A673 (cell line): ENCODE results near the gene KCNMB3. TPM values are rescaled to one million over a fixed set of nuclear protein-coding genes. Genes with fewer than 3 reads are reported as not detected.
A peak's percentile ranks its signal among the peaks of the same experiment; 100 is the strongest.
"Not testable (repeated sequence)": the region's sequence is repeated elsewhere in the genome, so short reads cannot be mapped to it uniquely, and the experiment has no call there.

ENCODE experiments used
- BruUV-seq: library from RNA; stranded (reverse); fragments of 400-500 nt; replicated peaks from 2 replicates; lab custom pipeline; 2021; lab: Mats Ljungman, UMichigan
- CTCF ChIA-PET: fragments of 300-600 bp; sonication (Branson Sonifier 250); formaldehyde crosslinking; loops from one replicate; lab custom pipeline; 2022; ENCODE audit warnings: antibody characterized with exemption; lab: Charles Lee
- POLR2A ChIA-PET: fragments of 300-600 bp; sonication (Branson Sonifier 250); formaldehyde crosslinking; loops from one replicate; lab custom pipeline; 2022; ENCODE audit warnings: antibody characterized with exemption; ENCODE audit not compliant: low non-redundant PET; lab: Charles Lee
- DNase-seq: peaks from one replicate; pipeline ENCODE4 v3.0.0-alpha.2; 2015; ENCODE audit warnings: low spot score
- H3K27ac ChIP-seq: fragments of 200-600 bp; sonication (generic); 2 replicates; pipeline ENCODE4 v1.5.1; 2016; ENCODE audit warnings: mixed run types, low read depth, mild to moderate bottlenecking, mixed read lengths, antibody characterized with exemption, low read length; ENCODE audit not compliant: poor library complexity, severe bottlenecking
- H3K27me3 ChIP-seq: fragments of 200-600 bp; sonication (generic); replicated peaks from 2 replicates; pipeline ENCODE4 v1.6.1; 2017; ENCODE audit warnings: mixed run types, low read depth, mild to moderate bottlenecking, mixed read lengths, antibody characterized with exemption, low read length; ENCODE audit not compliant: insufficient read depth, poor library complexity
- H3K36me3 ChIP-seq: fragments of 200-600 bp; sonication (generic); 2 replicates; pipeline ENCODE4 v1.6.1; 2016; ENCODE audit warnings: mixed run types, mild to moderate bottlenecking, mixed read lengths, antibody characterized with exemption, low read length; ENCODE audit not compliant: insufficient read depth, poor library complexity, severe bottlenecking
- H3K4me1 ChIP-seq: fragments of 200-600 bp; sonication (generic); 2 replicates; pipeline ENCODE4 v1.6.1; 2017; ENCODE audit warnings: mixed run types, mild to moderate bottlenecking, mixed read lengths, antibody characterized with exemption, low read length; ENCODE audit not compliant: insufficient read depth, poor library complexity, severe bottlenecking
- H3K4me3 ChIP-seq: fragments of 200-600 bp; sonication (generic); 2 replicates; pipeline ENCODE4 v1.5.1; 2016; ENCODE audit warnings: low read depth, mixed run types, mild to moderate bottlenecking, mixed read lengths, low read length; ENCODE audit not compliant: poor library complexity, severe bottlenecking
- H3K9me3 ChIP-seq: fragments of 200-600 bp; sonication (generic); 2 replicates; pipeline ENCODE4 v1.6.1; 2016; ENCODE audit warnings: mixed run types, low read depth, mild to moderate bottlenecking, mixed read lengths, antibody characterized with exemption, low read length; ENCODE audit not compliant: poor library complexity, severe bottlenecking
- CTCF ChIP-seq: fragments of 300-800, 200-600 bp; sonication (generic); conservative IDR thresholded peaks from 2 replicates; pipeline ENCODE4 v1.5.1; 2017; ENCODE audit warnings: low read depth, mild to moderate bottlenecking, antibody characterized with exemption, low read length, moderate library complexity, mixed read lengths
- EZH2 ChIP-seq: fragments of 200-600 bp; sonication (generic); IDR thresholded peaks from 2 replicates; pipeline ENCODE4 v1.6.1; 2017; ENCODE audit warnings: borderline replicate concordance, low read depth, mild to moderate bottlenecking, mixed read lengths, antibody characterized with exemption, low read length; ENCODE audit not compliant: poor library complexity, severe bottlenecking
- intact Hi-C: fragments of 100-400 bp; cut with micrococcal nuclease; formaldehyde crosslinking; loops from one replicate; pipeline ENCODE4 v1.10.0; 2022; ENCODE audit not compliant: unreplicated experiment
- total RNA-seq: library from RNA; stranded (reverse); gene quantifications from 2 replicates; pipeline ENCODE4 v1.2.3, GENCODE V29; 2021

The KCNMB3 gene
- total RNA-seq, 1 experiment from 2014 or later: 4.3 TPM

GRCh38 chr3:179227349-179227748 is 23.6 kb downstream of the KCNMB3 start:
- BruUV-seq: no TSS peak
- no peak overlapping the region for H3K4me3 ChIP-seq
- H3K27me3 ChIP-seq: no peaks in the 10 kb centered on the region
- POLR2A ChIA-PET: no interaction called here
- H3K27ac ChIP-seq: no peak overlapping the region
- peaks cover 14% of the 10 kb centered on the region for H3K36me3 ChIP-seq
- CTCF ChIA-PET: no interaction called here
- no peak for TF ChIP-seq EZH2
- TF ChIP-seq CTCF: no peak
- intact Hi-C loops: no loop called here
- no peaks in the 10 kb centered on the region for H3K9me3 ChIP-seq
- H3K4me1 ChIP-seq: no peaks in the 10 kb centered on the region
- DNase-seq: peak; percentile 12

GRCh38 chr3:179224584-179224983 is 26.3 kb downstream of the KCNMB3 start:
- no peak overlapping the region for H3K27ac ChIP-seq
- no peaks in the 10 kb centered on the region for H3K36me3 ChIP-seq
- no peak for TF ChIP-seq CTCF
- no peak for TF ChIP-seq EZH2
- CTCF ChIA-PET: no interaction called here
- no peaks in the 10 kb centered on the region for H3K9me3 ChIP-seq
- no TSS peak for BruUV-seq
- POLR2A ChIA-PET: no interaction called here
- no peak for DNase-seq
- H3K4me1 ChIP-seq: no peaks in the 10 kb centered on the region
- intact Hi-C loops: no loop called here
- H3K27me3 ChIP-seq: no peaks in the 10 kb centered on the region
- H3K4me3 ChIP-seq: no peak overlapping the region

GRCh38 chr3:179223548-179223947 is 27.4 kb downstream of the KCNMB3 start:
- no peak for DNase-seq
- no TSS peak for BruUV-seq
- Histone ChIP-seq H3K27me3 (no peaks in the 10 kb centered on the region), H3K36me3 (no peaks in the 10 kb centered on the region), H3K4me1 (no peaks in the 10 kb centered on the region), H3K27ac (no peak overlapping the region), H3K9me3 (no peaks in the 10 kb centered on the region), H3K4me3 (no peak overlapping the region)
- intact Hi-C loops: no loop called here
- CTCF ChIA-PET: no interaction called here
- POLR2A ChIA-PET: no interaction called here
- no peak for TF ChIP-seq CTCF
- no peak for TF ChIP-seq EZH2

GRCh38 chr3:179218213-179218612 is 32.7 kb downstream of the KCNMB3 start:
- intact Hi-C loops, CTCF ChIA-PET: not testable (repeated sequence)

GRCh38 chr3:179215550-179215949 is 35.4 kb downstream of the KCNMB3 start:
- H3K27me3 ChIP-seq, intact Hi-C loops, H3K4me1 ChIP-seq, BruUV-seq, H3K36me3 ChIP-seq, H3K9me3 ChIP-seq, CTCF ChIA-PET, POLR2A ChIA-PET, H3K4me3 ChIP-seq, DNase-seq, H3K27ac ChIP-seq: not testable (repeated sequence)

More at GRCh38 chr3:179218213-179218612, 32.7 kb downstream of the KCNMB3 start:
- H3K9me3 ChIP-seq, H3K36me3 ChIP-seq, H3K27ac ChIP-seq, DNase-seq, H3K4me1 ChIP-seq, H3K4me3 ChIP-seq, POLR2A ChIA-PET, BruUV-seq, H3K27me3 ChIP-seq: not testable (repeated sequence)
